ENCODE data around the gene SLC7A4.

The SLC7A4 gene

GRCh38 chr22:20991252-20992055, 40.9 kb downstream of the SLC7A4 start:
- Histone ChIP-seq H3K9ac (ENCODE audit: low read depth, low read length) (no peak overlapping the region), H3K4me3 (ENCODE audit: low read length) (no peak overlapping the region), H3K4me1 (ENCODE audit: insufficient read depth, low read length) (no peaks in the 10 kb centered on the region), H3K9me3 (ENCODE audit: insufficient read depth, low read depth, low read length) (no peaks in the 10 kb centered on the region), H3K27ac (ENCODE audit: low read length) (no peak overlapping the region), H3K36me3 (ENCODE audit: insufficient read depth, low read depth, low read length) (peaks cover 17% of the 10 kb centered on the region), H3K27me3 (ENCODE audit: insufficient read depth, low read length) (no peaks in the 10 kb centered on the region)

GRCh38 chr22:20990184-20991180, 41.9 kb downstream of the SLC7A4 start:
- no peaks in the 10 kb centered on the region for H3K4me1 ChIP-seq (ENCODE audit: insufficient read depth, low read length)
- no peaks in the 10 kb centered on the region for H3K9me3 ChIP-seq (ENCODE audit: insufficient read depth, low read depth, low read length)
- H3K9ac ChIP-seq (ENCODE audit: low read depth, low read length), result no peak overlapping the region
- peaks cover 20% of the 10 kb centered on the region for H3K36me3 ChIP-seq (ENCODE audit: insufficient read depth, low read depth, low read length)
- no peak overlapping the region for H3K27ac ChIP-seq (ENCODE audit: low read length)
- no peaks in the 10 kb centered on the region for H3K27me3 ChIP-seq (ENCODE audit: insufficient read depth, low read length)
- H3K4me3 ChIP-seq (ENCODE audit: low read length), result no peak overlapping the region

GRCh38 chr22:20989323-20990138, 42.8 kb downstream of the SLC7A4 start:
- no peak overlapping the region for H3K27ac ChIP-seq (ENCODE audit: low read length)
- H3K9me3 ChIP-seq (ENCODE audit: insufficient read depth, low read depth, low read length), result no peaks in the 10 kb centered on the region
- no peaks in the 10 kb centered on the region for H3K27me3 ChIP-seq (ENCODE audit: insufficient read depth, low read length)
- peaks cover 22% of the 10 kb centered on the region for H3K36me3 ChIP-seq (ENCODE audit: insufficient read depth, low read depth, low read length)
- H3K4me3 ChIP-seq (ENCODE audit: low read length), result no peak overlapping the region
- H3K9ac ChIP-seq (ENCODE audit: low read depth, low read length), result no peak overlapping the region
- no peaks in the 10 kb centered on the region for H3K4me1 ChIP-seq (ENCODE audit: insufficient read depth, low read length)

- Histone ChIP-seq H3K36me3 (ENCODE audit: insufficient read depth, low read depth, low read length) (peaks cover 22% of the 10 kb centered on the region), H3K9ac (ENCODE audit: low read depth, low read length) (no peak overlapping the region), H3K27me3 (ENCODE audit: insufficient read depth, low read length) (no peaks in the 10 kb centered on the region), H3K4me1 (ENCODE audit: insufficient read depth, low read length) (no peaks in the 10 kb centered on the region), H3K9me3 (ENCODE audit: insufficient read depth, low read depth, low read length) (no peaks in the 10 kb centered on the region), H3K4me3 (ENCODE audit: low read length) (no peak overlapping the region), H3K27ac (ENCODE audit: low read length) (no peak overlapping the region)
Observed at GRCh38 chr22:20988573-20989322, 43.6 kb downstream of the SLC7A4 start.

GRCh38 chr22:20987375-20987774, 45.0 kb downstream of the SLC7A4 start:
- Histone ChIP-seq H3K4me1 (ENCODE audit: insufficient read depth, low read length) (no peaks in the 10 kb centered on the region; the same call in 1 of the 2 replicates), H3K27ac (ENCODE audit: low read length) (no peak overlapping the region), H3K4me3 (ENCODE audit: low read length) (no peak overlapping the region), H3K9me3 (ENCODE audit: insufficient read depth, low read depth, low read length) (no peaks in the 10 kb centered on the region), H3K9ac (ENCODE audit: low read depth, low read length) (no peak overlapping the region), H3K36me3 (ENCODE audit: insufficient read depth, low read depth, low read length) (peaks cover 18% of the 10 kb centered on the region), H3K27me3 (ENCODE audit: insufficient read depth, low read length) (peaks cover 7% of the 10 kb centered on the region)

- Histone ChIP-seq H3K27me3 (ENCODE audit: insufficient read depth, low read length) (peaks cover 7% of the 10 kb centered on the region), H3K4me1 (ENCODE audit: insufficient read depth, low read length) (no peaks in the 10 kb centered on the region; the same call in 1 of the 2 replicates), H3K9me3 (ENCODE audit: insufficient read depth, low read depth, low read length) (no peaks in the 10 kb centered on the region), H3K9ac (ENCODE audit: low read depth, low read length) (no peak overlapping the region), H3K4me3 (ENCODE audit: low read length) (no peak overlapping the region), H3K36me3 (ENCODE audit: insufficient read depth, low read depth, low read length) (peaks cover 11% of the 10 kb centered on the region), H3K27ac (ENCODE audit: low read length) (no peak overlapping the region)
Observed at GRCh38 chr22:20986365-20986764, 46.0 kb downstream of the SLC7A4 start.

GRCh38 chr22:20985720-20986119, 46.6 kb downstream of the SLC7A4 start:
- H3K9ac ChIP-seq (ENCODE audit: low read depth, low read length), result no peak overlapping the region
- H3K9me3 ChIP-seq (ENCODE audit: insufficient read depth, low read depth, low read length), result no peaks in the 10 kb centered on the region
- H3K4me3 ChIP-seq (ENCODE audit: low read length), result no peak overlapping the region
- H3K36me3 ChIP-seq (ENCODE audit: insufficient read depth, low read depth, low read length), result peaks cover 11% of the 10 kb centered on the region
- peaks cover 10% of the 10 kb centered on the region for H3K27me3 ChIP-seq (ENCODE audit: insufficient read depth, low read length)
- H3K27ac ChIP-seq (ENCODE audit: low read length), result no peak overlapping the region
- H3K4me1 ChIP-seq (ENCODE audit: insufficient read depth, low read length), result no peaks in the 10 kb centered on the region; the same call in 1 of the 2 replicates

- peak overlapping the region; percentile 83; the same call in 1 of the 2 replicates for H3K4me3 ChIP-seq (ENCODE audit: low read length)
- H3K4me1 ChIP-seq (ENCODE audit: insufficient read depth, low read length), result no peaks in the 10 kb centered on the region; the same call in 1 of the 2 replicates
- no peak overlapping the region for H3K27ac ChIP-seq (ENCODE audit: low read length)
- peak overlapping the region; percentile 74; the same call in 1 of the 2 replicates for H3K9ac ChIP-seq (ENCODE audit: low read depth, low read length)
- peaks cover 7% of the 10 kb centered on the region; the same call in 1 of the 2 replicates for H3K9me3 ChIP-seq (ENCODE audit: insufficient read depth, low read depth, low read length)
- H3K27me3 ChIP-seq (ENCODE audit: insufficient read depth, low read length), result peaks cover 27% of the 10 kb centered on the region
- peaks cover 11% of the 10 kb centered on the region for H3K36me3 ChIP-seq (ENCODE audit: insufficient read depth, low read depth, low read length)
Observed at GRCh38 chr22:20983081-20983771, 49.1 kb downstream of the SLC7A4 start.

- Histone ChIP-seq H3K4me1 (ENCODE audit: insufficient read depth, low read length) (no peaks in the 10 kb centered on the region; the same call in 1 of the 2 replicates), H3K27me3 (ENCODE audit: insufficient read depth, low read length) (peaks cover 31% of the 10 kb centered on the region), H3K9me3 (ENCODE audit: insufficient read depth, low read depth, low read length) (peaks cover 8% of the 10 kb centered on the region; the same call in 1 of the 2 replicates), H3K9ac (ENCODE audit: low read depth, low read length) (peak overlapping the region; percentile 74), H3K4me3 (ENCODE audit: low read length) (peak overlapping the region; percentile 83), H3K36me3 (ENCODE audit: insufficient read depth, low read depth, low read length) (peaks cover 7% of the 10 kb centered on the region), H3K27ac (ENCODE audit: low read length) (no peak overlapping the region)
Observed at GRCh38 chr22:20982563-20982882, 49.8 kb downstream of the SLC7A4 start.
